ENCODE data around the gene PLA2G7. TPM values are rescaled to one million over a fixed set of nuclear protein-coding genes. Genes with fewer than 3 reads are reported as not detected.

Gene PLA2G7
- total and polyA plus RNA-seq, 2 of the 8 experiments (the other 6 are each of a cell fraction or from before 2014, with no cell fraction given) = 1.5 to 2.2 TPM

- no peak overlapping the region for H3K4me2 ChIP-seq (ENCODE audit: insufficient read depth in 1 of 2, low read depth in 2 of 2, low read length in 2 of 2)
- no peak for FAIRE-seq
- POLR2A ChIA-PET (ENCODE audit: partially characterized antibody) = interaction anchor here (1.3 kb wide), 1 partner anchor 15 kb away, joined by 3 read pairs; no protein-coding TSS in a partner anchor
Observed at GRCh38 chr6:46719099-46719498, 16.1 kb downstream of the PLA2G7 start.

More at GRCh38 chr6:46719099-46719498, 16.1 kb downstream of the PLA2G7 start:
- Histone ChIP-seq H3K9ac (replicated peaks in 1 of 4; ENCODE audit: extremely low read depth in 1 of 4, low read depth in 3 of 4, low read length in 3 of 4) (no peak overlapping the region), H2BK5ac (ENCODE audit: low read depth, low read length) (no peak overlapping the region), H2BK20ac (ENCODE audit: low read length) (no peak overlapping the region), H3K79me2 (ENCODE audit: control insufficient read depth in 1 of 2, insufficient read depth in 2 of 2, low read length in 2 of 2) (no peaks in the 10 kb centered on the region), H4K91ac (replicated peaks; ENCODE audit: insufficient read length, low read length) (no peak overlapping the region), H2BK120ac (replicated peaks; ENCODE audit: low read depth, low read length) (no peak overlapping the region), H3K4me1 (replicated peaks in 1 of 4; ENCODE audit: control insufficient read depth in 3 of 4, insufficient read depth in 4 of 4, low read length in 3 of 4) (no peaks in the 10 kb centered on the region), H3K56ac (replicated peaks; ENCODE audit: insufficient read length, low read depth, low read length) (no peak overlapping the region), H4K8ac (ENCODE audit: extremely low read depth, insufficient read depth, low read length) (no peak overlapping the region), H3K23ac (ENCODE audit: insufficient read length) (no peak overlapping the region), H2BK12ac (ENCODE audit: low read depth, low read length) (no peak overlapping the region), H3K4me3 (ENCODE audit: extremely low read depth in 1 of 4, insufficient read depth in 2 of 4, low read depth in 3 of 4, low read length in 4 of 4) (no peak overlapping the region), H3K36me3 (ENCODE audit: control insufficient read depth in 2 of 4, insufficient read depth in 4 of 4, low read length in 3 of 4) (no peaks in the 10 kb centered on the region), H3K4ac (replicated peaks; ENCODE audit: insufficient read length, low read depth, low read length) (no peak overlapping the region), H3K9me3 (ENCODE audit: insufficient read depth in 2 of 2, low read depth in 1 of 2, low read length in 1 of 2) (no peaks in the 10 kb centered on the region), H4K20me1 (replicated peaks in 1 of 2; ENCODE audit: control insufficient read depth in 1 of 2, insufficient read depth in 2 of 2, low read length in 2 of 2) (no peaks in the 10 kb centered on the region), H3K18ac (ENCODE audit: extremely low read depth, low read length) (no peak overlapping the region), H2BK15ac (ENCODE audit: low read length) (no peak overlapping the region), H4K5ac (ENCODE audit: insufficient read length, low read depth, low read length) (no peak overlapping the region), H2AFZ (ENCODE audit: low read length) (no peak overlapping the region), H3K14ac (ENCODE audit: insufficient read length) (no peak overlapping the region), H3K27me3 (replicated peaks in 1 of 4; ENCODE audit: control insufficient read depth in 3 of 4, extremely low read depth in 1 of 4, insufficient read depth in 3 of 4, low read length in 3 of 4) (no peaks in the 10 kb centered on the region), H3K79me1 (ENCODE audit: low read depth, low read length) (no peaks in the 10 kb centered on the region), H3K23me2 (ENCODE audit: low read depth, low read length) (no peaks in the 10 kb centered on the region), H3K27ac (ENCODE audit: low read depth, low read length) (no peak overlapping the region), H2AK5ac (ENCODE audit: low read depth, low read length) (no peak overlapping the region)
- WGBS, 2 experiments (ENCODE audit: extremely low coverage in 1 of 2, insufficient coverage in 1 of 2, insufficient read length in 1 of 2, insufficient replicate concordance in 2 of 2, low coverage in 1 of 2, low lambda C conversion rate in 2 of 2, missing lambda C conversion rate in 1 of 2) = 88% methylated on average over 1 of the region's 1 CpG; no CpG with 5 or more reads in 1 of the 2 experiments
- TF ChIP-seq POLR2AphosphoS5 (IDR thresholded peaks at IDR 0.05; ENCODE audit: low read depth, low read length) (no peak), CHD2 (IDR thresholded peaks at IDR 0.05; ENCODE audit: low read length) (no peak), BRCA1 (IDR thresholded peaks at IDR 0.05; ENCODE audit: low read depth, low read length) (no peak), TEAD4 (IDR thresholded peaks at IDR 0.05; ENCODE audit: low read depth, low read length) (no peak), MAFK (IDR thresholded peaks at IDR 0.05; ENCODE audit: low read depth, low read length) (no peak), YY1 (IDR thresholded peaks at IDR 0.05; ENCODE audit: low read depth, low read length) (no peak), NANOG (IDR thresholded peaks at IDR 0.05; ENCODE audit: insufficient read depth, low read depth, low read length, poor library complexity, severe bottlenecking) (no peak), SAP30 (IDR thresholded peaks at IDR 0.05; ENCODE audit: insufficient read depth, insufficient replicate concordance, low read length) (no peak), GTF2F1 (IDR thresholded peaks at IDR 0.05; ENCODE audit: borderline replicate concordance, low read depth, low read length) (no peak)
- no peak for DNase-seq (ENCODE audit: low read depth in 1 of 2, low spot score in 2 of 2)
- CTCF ChIA-PET (ENCODE audit: partially characterized antibody) = interaction anchor here (1.6 kb wide), 1 partner anchor 15 kb away, joined by 9 read pairs; no protein-coding TSS in a partner anchor

All from H1 (cell line).